B cell (primary cell): Measurements from ENCODE around the gene HAPSTR1.

ENCODE experiments used
- EZH2 ChIP-seq: IDR thresholded peaks from 2 replicates; pipeline ENCODE4 v1.6.1; 2012; ENCODE audit warnings: borderline replicate concordance, low read depth, mild to moderate bottlenecking, moderate library complexity, low read length; ENCODE audit not compliant: insufficient read depth, poor library complexity, severe bottlenecking
- TF ChIP-seq, protein P1 (sequence below): fragments of 200-600 bp; IDR thresholded peaks from one replicate; pipeline ENCODE4 v1.8.0; 2022; ENCODE audit warnings: antibody characterized with exemption, mild to moderate bottlenecking

DNA sequence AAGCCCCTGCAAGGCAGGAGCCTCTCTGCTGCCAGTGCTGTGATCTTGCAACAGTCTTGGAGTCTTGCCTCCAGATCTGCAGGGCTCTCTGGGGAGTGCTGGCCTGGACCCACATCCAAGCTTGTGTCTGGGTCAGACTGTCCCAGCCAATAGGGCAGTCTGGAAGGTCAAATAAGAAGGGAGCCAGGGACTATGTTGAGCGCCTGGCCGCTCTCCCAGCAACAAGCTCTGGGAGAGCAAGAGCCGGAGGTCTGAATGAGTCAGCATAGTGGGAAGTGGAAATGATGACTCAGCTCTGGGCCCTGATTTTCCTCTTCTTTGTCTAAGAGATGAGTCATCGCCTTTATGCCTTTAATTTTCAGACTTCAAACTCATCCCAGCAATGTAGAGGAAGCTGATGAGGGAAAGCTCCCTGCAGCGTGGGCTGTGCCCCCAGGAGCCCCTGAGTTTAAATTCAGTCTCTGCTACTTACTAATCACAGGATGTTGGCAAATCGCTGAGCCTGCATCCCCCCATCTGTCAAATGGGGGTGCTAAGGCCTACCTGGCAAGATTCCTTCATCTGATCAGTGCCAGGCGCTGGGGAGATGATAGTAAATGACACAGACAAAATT, 43.6 kb upstream of the HAPSTR1 start:
- TF ChIP-seq, protein P1, sequence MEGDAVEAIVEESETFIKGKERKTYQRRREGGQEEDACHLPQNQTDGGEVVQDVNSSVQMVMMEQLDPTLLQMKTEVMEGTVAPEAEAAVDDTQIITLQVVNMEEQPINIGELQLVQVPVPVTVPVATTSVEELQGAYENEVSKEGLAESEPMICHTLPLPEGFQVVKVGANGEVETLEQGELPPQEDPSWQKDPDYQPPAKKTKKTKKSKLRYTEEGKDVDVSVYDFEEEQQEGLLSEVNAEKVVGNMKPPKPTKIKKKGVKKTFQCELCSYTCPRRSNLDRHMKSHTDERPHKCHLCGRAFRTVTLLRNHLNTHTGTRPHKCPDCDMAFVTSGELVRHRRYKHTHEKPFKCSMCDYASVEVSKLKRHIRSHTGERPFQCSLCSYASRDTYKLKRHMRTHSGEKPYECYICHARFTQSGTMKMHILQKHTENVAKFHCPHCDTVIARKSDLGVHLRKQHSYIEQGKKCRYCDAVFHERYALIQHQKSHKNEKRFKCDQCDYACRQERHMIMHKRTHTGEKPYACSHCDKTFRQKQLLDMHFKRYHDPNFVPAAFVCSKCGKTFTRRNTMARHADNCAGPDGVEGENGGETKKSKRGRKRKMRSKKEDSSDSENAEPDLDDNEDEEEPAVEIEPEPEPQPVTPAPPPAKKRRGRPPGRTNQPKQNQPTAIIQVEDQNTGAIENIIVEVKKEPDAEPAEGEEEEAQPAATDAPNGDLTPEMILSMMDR: no peak
- TF ChIP-seq EZH2: no peak
